Heart right ventricle (tissue), 16 donors: Measurements from ENCODE around the gene NAALADL1. TPM values are rescaled to one million over a fixed set of nuclear protein-coding genes. Genes with fewer than 3 reads are reported as not detected.
A peak's percentile ranks its signal among the peaks of the same experiment; 100 is the strongest.

ENCODE experiments used
- ATAC-seq, 8 donors: fragments of 200-7000 bp; cut with Tn5 transposase; one replicate each; pipeline ENCODE4 v1.9.1; 2020; ENCODE audit warnings: mild to moderate bottlenecking in 8 of 8, moderate library complexity in 8 of 8, moderate number of reproducible peaks in 1 of 8
- DNase-seq, 2 donors: peaks; one replicate each; pipeline ENCODE4 v3.0.0-alpha.2; 2020
- H3K27ac ChIP-seq, 10 donors: fragments of 200-600 bp; sonication (generic) in 2 of 10; one replicate each; pipeline versions ENCODE4 v1.5.0 to v1.8.0; 2020 to 2022; ENCODE audit warnings: mild to moderate bottlenecking in 3 of 10
- H3K27me3 ChIP-seq, 7 donors: fragments of 200-600 bp; one replicate each; pipeline ENCODE4 v1.8.0; 2021 to 2022; ENCODE audit warnings: mild to moderate bottlenecking in 2 of 7
- H3K36me3 ChIP-seq, 9 donors: fragments of 200-600 bp; sonication (generic) in 1 of 9; one replicate each; pipeline versions ENCODE4 v1.5.0 to v1.8.0; 2020 to 2022; ENCODE audit warnings: mild to moderate bottlenecking in 2 of 9
- H3K4me1 ChIP-seq, 9 donors: fragments of 200-600 bp; sonication (generic) in 1 of 9; one replicate each; pipeline versions ENCODE4 v1.5.0 to v1.8.0; 2020 to 2022; ENCODE audit warnings: mild to moderate bottlenecking in 4 of 9
- H3K4me3 ChIP-seq, 10 donors: fragments of 200-600 bp; sonication (generic) in 2 of 10; one replicate each; pipeline versions ENCODE4 v1.5.0 to v1.8.0; 2020 to 2022; ENCODE audit warnings: mild to moderate bottlenecking in 7 of 10, moderate library complexity in 2 of 10
- H3K9me3 ChIP-seq, 11 donors: fragments of 200-600 bp in 10 of 11; sonication (generic) in 2 of 11; one replicate each; pipeline versions ENCODE4 v1.5.0 to v1.8.0; 2013 to 2022; ENCODE audit warnings: mild to moderate bottlenecking in 2 of 11, control low read depth in 1 of 11, moderate library complexity in 1 of 11
- CTCF ChIP-seq, 9 donors: fragments of 200-600 bp; sonication (generic) in 2 of 9; IDR thresholded peaks; one replicate each; pipeline versions ENCODE4 v1.5.0 to v1.8.0; 2021 to 2022; ENCODE audit warnings: antibody characterized with exemption in 9 of 9, mild to moderate bottlenecking in 5 of 9, moderate library complexity in 1 of 9
- WGBS, 2 donors: extraction: QIAGEN DNeasy Blood & Tissue Kit; methylation state at CpG; one replicate each; pipeline ENCODE4 v1.1.7; 2013; ENCODE audit warnings: inconsistent platforms in 1 of 2; 5-methylcytosine and 5-hydroxymethylcytosine counted together
- intact Hi-C, 10 donors: fragments of 100-400 bp; cut with DNase I; formaldehyde crosslinking; loops; one replicate each; pipeline versions ENCODE4 v1.11.1 to v1.14.2; 2022
- microRNA-seq, 2 donors: library from miRNA; unstranded; fragments of <30 nt; microRNA quantifications; one replicate each; pipeline ENCODE4 v1.2.0, GENCODE V29; 2021
- polyA plus RNA-seq, 2 donors: library from polyadenylated mRNA; stranded (reverse); fragments of 200-250 nt; gene quantifications; one replicate each; pipeline ENCODE4 v1.2.3, GENCODE V29; 2013
- total RNA-seq, 10 donors: library from RNA; stranded (reverse); fragmentation: NEBNext Ultra II Directional in 3 of 10; extraction: Animal tissue kit (Norgen Biotek cat#: 25700) in 3 of 10; gene quantifications; one replicate each; pipeline versions ENCODE4 v1.2.1 to v1.2.4, GENCODE V29; 2021 to 2023
- donor health status: Arrhythmogenic right ventricular cardiomyopathy.
- donor health status: ischemic (EF 13 %, LVEDD 7.1; RV severe dilation, severe dysfunction).
- donor health status: healthy with polysubstance abuse.
- donor health status: DM: no; HTN: yes; CAD: no.
- donor health status: DM: no; HTN: no; CAD: no.
- donor health status: ischemic (EF 25% LVEDD 6.9; RV normal size, moderate dysfunction).
- donor health status: ischemic (EF 25% LVEDD 5.7; RV mildly dilated, moderate dysfunction).
- donor health status: healthy.
- donor health status: DM: yes; HTN: yes; CAD: no.
- donor health status: Ischemic cardiomyopathy.
- donor health status: ischemic (EF 35%, LVEDD 5.7; RV mildly dilated, moderate dysfunction).
- donor health status: nonischemic (EF 11% LVEDD 7.7; RV severe dilation, severe dysfunction).
- donor health status: DM: yes; HTN: yes; CAD: no.
- donor health status: PGD.
- donor health status: ischemic (EF 29% LVEDD 5.4; RV normal size, mild dysfunction).
- donor health status: nonischemic (EF 23%, LVEDD 6.1; RV moderate dilation, normal function).

The NAALADL1 gene
- total and polyA plus RNA-seq, 12 donors = 2.1 to 9.1 (median 3.9) TPM

- 35 to 47% methylated on average over 11 of the region's 11 CpGs for WGBS, 2 donors
Measured at GRCh38 chr11:64996327-64996709, 62.0 kb downstream of the NAALADL1 start.

More at GRCh38 chr11:64996327-64996709, 62.0 kb downstream of the NAALADL1 start:
- Histone ChIP-seq H3K27ac (peak overlapping the region in 9 of 10 donors; percentile 41 to 88 (median 72)), H3K36me3 (peaks cover 0 to 24% (median 0%) of the 10 kb centered on the region in 9 donors), H3K9me3 (no peaks in the 10 kb centered on the region), H3K4me1 (peaks cover 2 to 56% (median 22%) of the 10 kb centered on the region in 9 donors), H3K27me3 (no peaks in the 10 kb centered on the region), H3K4me3 (peak overlapping the region; percentile 1 to 65 (median 52))
- no peak for TF ChIP-seq CTCF (IDR thresholded peaks at IDR 0.05)
- DNase-seq (no peak), ATAC-seq (peak in 5 of 8 donors; percentile 6 to 44 (median 21))
- intact Hi-C loops = loop anchor here in 5 of 10 donors (5.0 to 10.0 kb wide), 4 partner anchors 69 to 152 kb away; partner anchors contain the start of genes PPP2R5B (in 2 of the 5), ATG2A (in 1 of the 5) and CDC42BPG (in 1 of the 5)

Small RNA genes within 50 kb of the gene (microRNA-seq; reads per million reads assigned to microRNA genes)
- gene MIR6879 = 0 reads per million in 2 donors

Other genes with a start within 250 kb of the NAALADL1 start
- gene MEN1, start 248.0 kb downstream of the NAALADL1 start, total RNA-seq = 10 to 100 TPM in 2 of 10 donors, 1 to 10 TPM in 8; 5.8 to 12.5 (median 8.1) TPM
- gene MEN1, start 248.0 kb downstream of the NAALADL1 start, polyA plus RNA-seq = 10 to 100 TPM in 1 of 2 donors, 1 to 10 TPM in 1; 9.9 to 10.7 TPM
- gene CDC42BPG, start 213.9 kb downstream of the NAALADL1 start, total RNA-seq = 1 to 10 TPM in 1 of 10 donors, under 1 TPM in 9; 0.04 to 1.3 (median 0.27) TPM
- gene CDC42BPG, start 213.9 kb downstream of the NAALADL1 start, polyA plus RNA-seq = under 1 TPM; 0.17 to 0.37 TPM
- gene EHD1, start 179.9 kb downstream of the NAALADL1 start, total RNA-seq = 10 to 100 TPM; 30.7 to 73.1 (median 43.9) TPM
- gene EHD1, start 179.9 kb downstream of the NAALADL1 start, polyA plus RNA-seq = 10 to 100 TPM; 26.0 to 39.7 TPM
- 10 to 100 TPM; 12.4 to 17.7 (median 16.0) TPM for gene ATG2A, start 141.3 kb downstream of the NAALADL1 start, total RNA-seq
- gene ATG2A, start 141.3 kb downstream of the NAALADL1 start, polyA plus RNA-seq = 10 to 100 TPM; 14.8 to 18.6 TPM
- gene PPP2R5B, start 133.9 kb downstream of the NAALADL1 start, total RNA-seq = 10 to 100 TPM; 13.4 to 29.8 (median 20.4) TPM
- 10 to 100 TPM; 26.6 to 30.8 TPM for gene PPP2R5B, start 133.9 kb downstream of the NAALADL1 start, polyA plus RNA-seq
- not detected for gene GPHA2, start 122.7 kb downstream of the NAALADL1 start, total RNA-seq
- gene GPHA2, start 122.7 kb downstream of the NAALADL1 start, polyA plus RNA-seq = not detected
- gene MAJIN, start 86.4 kb downstream of the NAALADL1 start, total RNA-seq = not detected
- gene MAJIN, start 86.4 kb downstream of the NAALADL1 start, polyA plus RNA-seq = not detected
- 10 to 100 TPM in 1 of 10 donors, 1 to 10 TPM in 8, under 1 TPM in 1; 0.66 to 31.8 (median 1.7) TPM for gene BATF2, start 61.6 kb downstream of the NAALADL1 start, total RNA-seq
- gene BATF2, start 61.6 kb downstream of the NAALADL1 start, polyA plus RNA-seq = 1 to 10 TPM; 2.1 to 2.9 TPM
- 100 to 1,000 TPM in 9 of 10 donors, 10 to 100 TPM in 1; 92.6 to 144 (median 117) TPM for gene ARL2, start 44.4 kb downstream of the NAALADL1 start, total RNA-seq
- 100 to 1,000 TPM; 115 to 157 TPM for gene ARL2, start 44.4 kb downstream of the NAALADL1 start, polyA plus RNA-seq
- 10 to 100 TPM; 11.4 to 21.8 (median 15.2) TPM for gene SNX15, start 31.1 kb downstream of the NAALADL1 start, total RNA-seq
- gene SNX15, start 31.1 kb downstream of the NAALADL1 start, polyA plus RNA-seq = 10 to 100 TPM; 14.7 to 23.2 TPM
- 1 to 10 TPM; 3.8 to 9.3 (median 4.8) TPM for gene SAC3D1, start 17.3 kb downstream of the NAALADL1 start, total RNA-seq
- gene SAC3D1, start 17.3 kb downstream of the NAALADL1 start, polyA plus RNA-seq = 10 to 100 TPM in 1 of 2 donors, 1 to 10 TPM in 1; 4.7 to 17.3 TPM
- gene CDCA5, start 25.5 kb upstream of the NAALADL1 start, total RNA-seq = 1 to 10 TPM in 5 of 10 donors, under 1 TPM in 5; 0.50 to 5.3 (median 1.0) TPM
- under 1 TPM; 0.45 to 0.80 TPM for gene CDCA5, start 25.5 kb upstream of the NAALADL1 start, polyA plus RNA-seq
- gene ZFPL1, start 25.7 kb upstream of the NAALADL1 start, total RNA-seq = 10 to 100 TPM; 21.5 to 27.7 (median 24.8) TPM
- gene ZFPL1, start 25.7 kb upstream of the NAALADL1 start, polyA plus RNA-seq = 10 to 100 TPM; 32.8 to 49.2 TPM
- gene VPS51, start 37.7 kb upstream of the NAALADL1 start, total RNA-seq = 100 to 1,000 TPM in 6 of 10 donors, 10 to 100 TPM in 4; 79.2 to 123 (median 100) TPM
- gene VPS51, start 37.7 kb upstream of the NAALADL1 start, polyA plus RNA-seq = 100 to 1,000 TPM in 1 of 2 donors, 10 to 100 TPM in 1; 85.2 to 102 TPM
- 10 to 100 TPM; 38.1 to 87.8 (median 69.5) TPM for gene TM7SF2, start 53.3 kb upstream of the NAALADL1 start, total RNA-seq
- 10 to 100 TPM; 18.5 to 83.6 TPM for gene TM7SF2, start 53.3 kb upstream of the NAALADL1 start, polyA plus RNA-seq
- gene ZNHIT2, start 59.1 kb upstream of the NAALADL1 start, total RNA-seq = 1 to 10 TPM; 4.3 to 8.3 (median 6.5) TPM
- 10 to 100 TPM; 16.5 to 17.5 TPM for gene ZNHIT2, start 59.1 kb upstream of the NAALADL1 start, polyA plus RNA-seq
- gene FAU, start 63.6 kb upstream of the NAALADL1 start, total RNA-seq = 100 to 1,000 TPM; 536 to 674 (median 617) TPM
- gene FAU, start 63.6 kb upstream of the NAALADL1 start, polyA plus RNA-seq = 1,000 to 10,000 TPM; 1,297 to 1,540 TPM
- gene MRPL49, start 63.8 kb upstream of the NAALADL1 start, total RNA-seq = 10 to 100 TPM; 33.8 to 44.8 (median 39.9) TPM
- 10 to 100 TPM in 1 of 2 donors, 1 to 10 TPM in 1; 6.4 to 39.0 TPM for gene MRPL49, start 63.8 kb upstream of the NAALADL1 start, polyA plus RNA-seq
- gene SYVN1, start 76.0 kb upstream of the NAALADL1 start, total RNA-seq = 10 to 100 TPM; 24.1 to 34.0 (median 27.8) TPM
- 10 to 100 TPM; 22.2 to 24.6 TPM for gene SYVN1, start 76.0 kb upstream of the NAALADL1 start, polyA plus RNA-seq
- not detected for gene SPDYC, start 111.7 kb upstream of the NAALADL1 start, total RNA-seq
- not detected for gene SPDYC, start 111.7 kb upstream of the NAALADL1 start, polyA plus RNA-seq
- 100 to 1,000 TPM in 1 of 10 donors, 10 to 100 TPM in 9; 61.6 to 110 (median 82.0) TPM for gene CAPN1, start 123.4 kb upstream of the NAALADL1 start, total RNA-seq
- 10 to 100 TPM; 85.0 to 89.3 TPM for gene CAPN1, start 123.4 kb upstream of the NAALADL1 start, polyA plus RNA-seq
- gene POLA2, start 203.4 kb upstream of the NAALADL1 start, total RNA-seq = 1 to 10 TPM; 2.3 to 7.3 (median 3.8) TPM
- 1 to 10 TPM; 8.6 to 9.4 TPM for gene POLA2, start 203.4 kb upstream of the NAALADL1 start, polyA plus RNA-seq